ENCODE measurements around the gene STPG1.

STPG1 gene

GRCh38 chr1:24311234-24311633 is 102.3 kb downstream of the STPG1 start:
- DNase-seq, result no peak

GRCh38 chr1:24309762-24310485 is 103.7 kb downstream of the STPG1 start:
- DNase-seq, result no peak

- DNase-seq, result no peak
Observed at GRCh38 chr1:24308365-24309015, 105.1 kb downstream of the STPG1 start.

Measured in NCI-H1417 treated with DMSO at 0.1 percent for 48 hours (cell line).